HG02938 (cell line): ENCODE results near the gene ADD3.
A peak's percentile ranks its signal among the peaks of the same experiment; 100 is the strongest.

Experiments used
- ATAC-seq: cut with Tn5 transposase; IDR thresholded peaks from one replicate; pipeline ENCODE4 v1.9.1; 2021; ENCODE audit warnings: mild to moderate bottlenecking, moderate library complexity; ENCODE audit not compliant: unreplicated experiment

The ADD3 gene

GRCh38 chr10:110059925-110060324 lies 52.1 kb downstream of the ADD3 start:
- no peak for ATAC-seq

GRCh38 chr10:110061687-110062086 lies 53.9 kb downstream of the ADD3 start:
- ATAC-seq, result no peak

- no peak for ATAC-seq
These were observed 57.5 kb downstream of the ADD3 start for GRCh38 chr10:110065269-110065668.

- peak; percentile 45 for ATAC-seq
These were observed 60.4 kb downstream of the ADD3 start for GRCh38 chr10:110067960-110068770.

- ATAC-seq, result no peak
These were observed 61.0 kb downstream of the ADD3 start for GRCh38 chr10:110068780-110069179.

- peak; percentile 68 for ATAC-seq
These were observed 61.8 kb downstream of the ADD3 start for GRCh38 chr10:110069502-110069982.

GRCh38 chr10:110073896-110074295 lies 66.1 kb downstream of the ADD3 start:
- no peak for ATAC-seq

- no peak for ATAC-seq
These were observed 66.5 kb downstream of the ADD3 start for GRCh38 chr10:110074298-110074697.

GRCh38 chr10:110074758-110075671 lies 67.2 kb downstream of the ADD3 start:
- ATAC-seq, result no peak

GRCh38 chr10:110075686-110076085 lies 67.9 kb downstream of the ADD3 start:
- no peak for ATAC-seq

GRCh38 chr10:110076559-110077318 lies 69.0 kb downstream of the ADD3 start:
- peak; percentile 54 for ATAC-seq

GRCh38 chr10:110077436-110078130 lies 69.8 kb downstream of the ADD3 start:
- ATAC-seq, result peak; percentile 33

GRCh38 chr10:110078317-110078716 lies 70.5 kb downstream of the ADD3 start:
- ATAC-seq, result no peak

- no peak for ATAC-seq
These were observed 74.1 kb downstream of the ADD3 start for GRCh38 chr10:110081911-110082310.

GRCh38 chr10:110083884-110084283 lies 76.1 kb downstream of the ADD3 start:
- no peak for ATAC-seq

GRCh38 chr10:110087682-110088081 lies 79.9 kb downstream of the ADD3 start:
- no peak for ATAC-seq

- ATAC-seq, result no peak
These were observed 80.8 kb downstream of the ADD3 start for GRCh38 chr10:110088367-110089104.

- ATAC-seq, result no peak
These were observed 84.0 kb downstream of the ADD3 start for GRCh38 chr10:110091830-110092229.

- ATAC-seq, result no peak
These were observed 85.9 kb downstream of the ADD3 start for GRCh38 chr10:110093722-110094121.

GRCh38 chr10:110094786-110095185 lies 87.0 kb downstream of the ADD3 start:
- no peak for ATAC-seq
